Stomach (tissue), 9 donors: Measurements from ENCODE around the gene EHMT1. TPM values are rescaled to one million over a fixed set of nuclear protein-coding genes. Genes with fewer than 3 reads are reported as not detected.

Experiments used
- DNase-seq, 2 donors: peaks; one replicate each; pipeline versions ENCODE4 v3.0.0 to v3.0.0-alpha.2; 2013 to 2019
- H3K27ac ChIP-seq, 5 donors: fragments of 200-600 bp in 4 of 5; sonication (generic) in 4 of 5; one replicate each; pipeline ENCODE4 v1.5.1; 2013 to 2019; ENCODE audit warnings: mild to moderate bottlenecking in 1 of 5, moderate library complexity in 1 of 5
- H3K27me3 ChIP-seq, 3 donors: fragments of 200-600 bp; sonication (generic); one replicate each; pipeline ENCODE4 v1.5.1; 2017 to 2019; ENCODE audit warnings: mixed run types in 1 of 3
- H3K36me3 ChIP-seq, 4 donors: fragments of 200-600 bp; sonication (generic); 1 replicate in 3 of 4; 2 replicates in 1 of 4; pipeline ENCODE4 v1.5.1; 2016 to 2019
- H3K4me1 ChIP-seq, 4 donors: fragments of 200-600 bp; sonication (generic); one replicate each; pipeline ENCODE4 v1.5.1; 2016 to 2019
- H3K4me3 ChIP-seq, 4 donors: fragments of 200-600 bp; sonication (generic) in 3 of 4; one replicate each; pipeline ENCODE4 v1.5.1; 2016 to 2019; ENCODE audit warnings: mild to moderate bottlenecking in 1 of 4
- H3K9me3 ChIP-seq, 4 donors: fragments of 200-600 bp; sonication (generic); one replicate each; pipeline ENCODE4 v1.5.1; 2016 to 2019
- CTCF ChIP-seq, 7 experiments: fragments of 450-650 bp in 4 of 7; fragments of 200-600 bp in 3 of 7; sonication (generic) in 3 of 7; IDR thresholded peaks; one replicate each; pipeline ENCODE4 v1.5.1; 2016 to 2019; ENCODE audit warnings: antibody characterized with exemption in 7 of 7, control low read depth in 2 of 7, mild to moderate bottlenecking in 1 of 7
- EP300 ChIP-seq: sonication (generic); formaldehyde crosslinking; IDR thresholded peaks from one replicate; pipeline ENCODE4 v1.6.1; 2017; ENCODE audit warnings: antibody characterized with exemption
- POLR2A ChIP-seq, 4 donors: fragments of 450-650 bp; IDR thresholded peaks; one replicate each; pipeline ENCODE4 v1.6.1; 2016; ENCODE audit warnings: antibody characterized with exemption in 4 of 4, control low read depth in 2 of 4, mild to moderate bottlenecking in 1 of 4, moderate library complexity in 1 of 4
- POLR2AphosphoS5 ChIP-seq, 3 donors: sonication (generic); formaldehyde crosslinking; IDR thresholded peaks; one replicate each; pipeline ENCODE4 v1.6.1; 2016; ENCODE audit warnings: antibody characterized with exemption in 3 of 3
- WGBS, 5 donors: extraction: QIAGEN DNeasy Blood & Tissue Kit in 3 of 5; methylation state at CpG; one replicate each; pipeline versions ENCODE4 v1.1.5 to v1.1.7; 2013 to 2018; 5-methylcytosine and 5-hydroxymethylcytosine counted together
- intact Hi-C: fragments of 100-400 bp; cut with DNase I; formaldehyde crosslinking; loops from one replicate; pipeline ENCODE4 v1.15.1; 2023; ENCODE audit warnings: low total_unique reads
- polyA plus RNA-seq, 3 donors: library from polyadenylated mRNA; stranded (reverse); fragments of 200-250 nt; gene quantifications; one replicate each; pipeline ENCODE4 v1.2.3, GENCODE V29; 2013
- total RNA-seq, 5 donors: library from RNA; depleted of rRNA; stranded (reverse); fragments of >200 nt; gene quantifications; one replicate each; pipeline versions ENCODE4 v1.1.0 to v1.2.3, GENCODE V29; 2014 to 2016
- donor health status: healthy with polysubstance abuse.
- donor health status: Bipolar disorder and iron deficiency.
- donor health status: healthy.

Gene EHMT1
- total and polyA plus RNA-seq, 8 donors, result 23.9 to 419 (median 79.5) TPM

DNA sequence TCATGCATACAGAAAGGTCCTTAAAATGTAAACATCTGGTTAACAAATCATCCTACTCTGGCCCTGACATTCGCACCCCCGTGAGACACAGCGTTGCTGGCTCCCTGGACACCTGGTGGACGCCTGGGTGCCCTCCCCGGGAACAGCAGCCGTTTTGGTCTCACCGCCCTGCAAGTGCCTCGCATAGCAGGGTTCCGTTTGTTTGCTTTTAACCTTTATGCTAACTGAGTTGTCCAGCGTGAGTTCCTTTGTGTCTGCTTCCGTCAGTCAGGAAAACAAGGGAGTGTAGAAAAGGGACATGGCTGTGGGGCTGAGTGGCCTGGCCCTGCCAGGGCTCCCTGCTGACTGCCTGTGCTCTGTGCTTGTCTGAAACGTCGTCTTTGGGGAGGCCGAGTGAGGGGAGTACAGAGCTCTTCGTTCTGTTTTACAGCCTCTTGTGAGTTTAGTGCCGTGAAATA lies 166.9 kb downstream of the EHMT1 start:
- Histone ChIP-seq H3K27ac (peak overlapping the region in 4 of 5 donors; percentile 16 to 59 (median 51)), H3K27me3 (no peaks in the 10 kb centered on the region), H3K36me3 (peaks cover 25 to 95% (median 89%) of the 10 kb centered on the region in 4 donors), H3K4me3 (no peak overlapping the region), H3K4me1 (peaks cover 6 to 37% (median 24%) of the 10 kb centered on the region in 4 donors), H3K9me3 (no peaks in the 10 kb centered on the region)
- intact Hi-C loops, result no loop called here
- TF ChIP-seq POLR2A (IDR thresholded peaks at IDR 0.05), result no peak
- TF ChIP-seq EP300, result no peak
- no peak for TF ChIP-seq CTCF (IDR thresholded peaks at IDR 0.05)
- peak in 1 of 3 donors; percentile 54 for TF ChIP-seq POLR2AphosphoS5 (IDR thresholded peaks at IDR 0.05)
- DNase-seq, result peak; percentile 50 to 72
- 30 to 58% (median 53%) methylated on average over 16 of the region's 16 CpGs for WGBS, 5 donors

DNA sequence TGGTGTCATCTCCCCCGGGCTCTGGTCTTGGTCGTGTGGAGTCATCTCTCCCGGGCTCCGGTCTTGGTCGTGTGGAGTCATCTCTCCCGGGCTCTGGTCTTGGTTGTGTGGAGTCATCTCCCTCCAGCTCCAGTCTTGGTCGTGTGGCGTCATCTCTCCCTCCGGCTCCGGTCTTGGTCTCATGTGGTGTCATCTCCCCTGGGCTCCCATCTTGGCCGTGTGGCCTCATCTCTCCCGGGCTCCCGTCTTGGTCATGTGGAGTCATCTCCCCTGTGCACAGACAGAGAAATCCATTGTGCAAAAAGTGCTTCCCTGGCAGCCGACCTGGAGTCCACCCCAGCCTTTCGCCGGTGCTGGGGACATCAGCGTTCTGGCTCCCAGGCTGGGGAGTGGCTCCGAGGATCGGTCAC lies 167.7 kb downstream of the EHMT1 start:
- intact Hi-C loops, result no loop called here
- Histone ChIP-seq H3K27ac (peak overlapping the region in 1 of 5 donors; percentile 16), H3K27me3 (no peaks in the 10 kb centered on the region), H3K36me3 (peaks cover 27 to 99% (median 93%) of the 10 kb centered on the region in 4 donors), H3K9me3 (no peaks in the 10 kb centered on the region), H3K4me1 (peaks cover 6 to 37% (median 24%) of the 10 kb centered on the region in 4 donors), H3K4me3 (no peak overlapping the region)
- TF ChIP-seq POLR2A (IDR thresholded peaks at IDR 0.05) (no peak), POLR2AphosphoS5 (IDR thresholded peaks at IDR 0.05) (no peak), CTCF (IDR thresholded peaks at IDR 0.05) (no peak)
- WGBS, 5 donors, result 90 to 97% (median 91%) methylated on average over 19 of the region's 19 CpGs
- DNase-seq, result no peak

DNA sequence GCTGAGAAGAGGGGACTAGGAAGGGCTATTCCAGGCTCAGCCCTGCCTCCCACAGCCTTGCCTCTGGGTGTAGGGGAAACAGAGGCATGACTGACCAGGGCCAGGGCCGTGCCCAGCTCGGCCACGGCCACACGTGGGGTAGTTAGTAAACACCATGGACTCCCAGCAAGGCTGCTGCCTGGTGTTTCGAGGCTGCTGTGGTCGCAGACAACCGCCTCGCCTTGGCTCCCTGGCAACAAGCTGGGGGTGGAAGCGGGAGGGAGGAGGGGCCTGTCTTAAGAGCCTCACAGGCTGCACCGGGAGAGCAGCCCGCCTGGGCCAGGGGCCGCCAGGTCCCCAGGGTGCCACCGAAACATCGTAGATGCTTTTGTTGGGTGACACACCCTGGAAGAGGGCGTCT lies 168.6 kb downstream of the EHMT1 start:
- TF ChIP-seq POLR2A (IDR thresholded peaks at IDR 0.05), result no peak
- no peak for TF ChIP-seq CTCF (IDR thresholded peaks at IDR 0.05)
- no peak for TF ChIP-seq POLR2AphosphoS5 (IDR thresholded peaks at IDR 0.05)
- TF ChIP-seq EP300, result no peak
- intact Hi-C loops, result no loop called here
- Histone ChIP-seq H3K4me3 (no peak overlapping the region), H3K9me3 (no peaks in the 10 kb centered on the region), H3K27ac (no peak overlapping the region), H3K36me3 (peaks cover 26 to 99% (median 93%) of the 10 kb centered on the region in 4 donors), H3K4me1 (peaks cover 6 to 37% (median 24%) of the 10 kb centered on the region in 4 donors), H3K27me3 (no peaks in the 10 kb centered on the region)
- WGBS, 5 donors, result 80 to 96% (median 91%) methylated on average over 10 to 15 of the region's 15 CpGs
- DNase-seq, result peak in 1 of 2 donors; percentile 53

DNA sequence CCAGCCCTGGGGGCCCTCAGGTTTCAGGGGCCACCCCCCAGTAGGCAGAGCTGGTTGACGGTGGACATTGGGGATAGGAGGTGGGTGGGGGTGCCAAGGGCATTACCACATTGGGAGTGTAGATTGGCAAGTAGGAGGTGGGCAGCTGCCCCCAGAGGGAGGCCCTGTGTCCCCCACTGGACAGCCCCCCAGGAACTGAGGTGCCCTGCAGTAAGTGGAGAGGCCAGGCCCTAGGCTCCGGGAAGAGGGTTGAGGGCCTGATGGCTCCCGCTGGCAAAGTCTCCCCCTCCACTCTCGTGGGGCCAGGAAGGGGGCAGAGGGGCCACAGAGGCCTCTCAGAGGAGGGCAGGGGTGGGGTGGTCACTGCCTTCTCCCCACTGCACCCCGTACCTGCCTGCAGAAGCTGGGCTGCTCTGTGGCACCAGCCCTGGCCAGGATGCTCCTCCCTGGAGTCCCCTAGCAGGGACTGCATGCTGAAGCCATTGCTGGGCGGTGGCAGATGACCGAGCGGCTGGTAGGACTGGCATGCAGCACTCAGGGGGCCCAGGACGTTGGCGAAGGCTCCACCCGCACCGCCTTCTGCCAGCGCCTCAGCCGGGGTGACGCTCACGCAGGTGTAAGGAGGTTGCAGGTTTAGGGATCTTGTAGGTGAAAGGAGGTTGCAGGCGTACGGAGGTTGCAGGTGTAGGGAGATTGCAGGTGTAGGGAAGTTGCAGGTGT lies 169.1 kb downstream of the EHMT1 start:
- Histone ChIP-seq H3K4me3 (peak overlapping the region in 1 of 4 donors; percentile 27), H3K9me3 (no peaks in the 10 kb centered on the region), H3K27me3 (no peaks in the 10 kb centered on the region), H3K27ac (peak overlapping the region in 3 of 5 donors; percentile 64 to 76 (median 75)), H3K4me1 (peaks cover 6 to 37% (median 24%) of the 10 kb centered on the region in 4 donors), H3K36me3 (peaks cover 21 to 99% (median 93%) of the 10 kb centered on the region in 4 donors)
- intact Hi-C loops, result no loop called here
- DNase-seq, result no peak
- no peak for TF ChIP-seq EP300
- WGBS, 5 donors, result 85 to 91% (median 90%) methylated on average over 12 to 18 of the region's 18 CpGs
